ENCODE measurements around the gene RHBDL3.

DNA sequence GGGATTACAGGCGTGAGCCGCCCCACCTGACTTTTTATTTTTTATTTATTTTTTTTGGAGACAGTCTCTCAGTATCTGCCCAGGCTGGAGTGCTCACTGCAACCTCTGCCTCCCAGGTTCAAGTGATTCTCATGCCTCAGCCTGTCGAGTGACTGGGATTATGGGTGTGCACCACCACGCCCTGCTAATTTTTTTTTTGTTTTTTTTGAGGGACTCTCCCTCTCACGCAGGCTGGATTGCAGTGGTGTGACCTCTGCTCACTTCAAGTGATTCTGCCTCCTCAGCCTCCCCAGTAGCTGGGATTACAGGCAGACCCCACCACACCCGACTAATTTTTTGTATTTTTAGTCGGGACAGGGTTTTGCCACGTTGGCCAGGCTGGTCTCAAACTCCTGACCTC lies 92.0 kb downstream of the RHBDL3 start:
- TF ChIP-seq, protein P1, sequence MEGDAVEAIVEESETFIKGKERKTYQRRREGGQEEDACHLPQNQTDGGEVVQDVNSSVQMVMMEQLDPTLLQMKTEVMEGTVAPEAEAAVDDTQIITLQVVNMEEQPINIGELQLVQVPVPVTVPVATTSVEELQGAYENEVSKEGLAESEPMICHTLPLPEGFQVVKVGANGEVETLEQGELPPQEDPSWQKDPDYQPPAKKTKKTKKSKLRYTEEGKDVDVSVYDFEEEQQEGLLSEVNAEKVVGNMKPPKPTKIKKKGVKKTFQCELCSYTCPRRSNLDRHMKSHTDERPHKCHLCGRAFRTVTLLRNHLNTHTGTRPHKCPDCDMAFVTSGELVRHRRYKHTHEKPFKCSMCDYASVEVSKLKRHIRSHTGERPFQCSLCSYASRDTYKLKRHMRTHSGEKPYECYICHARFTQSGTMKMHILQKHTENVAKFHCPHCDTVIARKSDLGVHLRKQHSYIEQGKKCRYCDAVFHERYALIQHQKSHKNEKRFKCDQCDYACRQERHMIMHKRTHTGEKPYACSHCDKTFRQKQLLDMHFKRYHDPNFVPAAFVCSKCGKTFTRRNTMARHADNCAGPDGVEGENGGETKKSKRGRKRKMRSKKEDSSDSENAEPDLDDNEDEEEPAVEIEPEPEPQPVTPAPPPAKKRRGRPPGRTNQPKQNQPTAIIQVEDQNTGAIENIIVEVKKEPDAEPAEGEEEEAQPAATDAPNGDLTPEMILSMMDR (IDR thresholded peaks at IDR 0.05; ENCODE audit: low read length) = no peak
- TF ChIP-seq EZH2 (optimal IDR thresholded peaks at IDR 0.05; ENCODE audit: low read depth, low read length) (no peak), EZH2phosphoT487 (IDR thresholded peaks at IDR 0.05; ENCODE audit: low read length) (no peak)
